Cardiac muscle cell (in vitro differentiated cells and primary cell): Measurements from ENCODE around the gene PDF. TPM values are rescaled to one million over a fixed set of nuclear protein-coding genes. Genes with fewer than 3 reads are reported as not detected.

ENCODE experiments used
- DNase-seq, 2 donors: peaks; one replicate each; pipeline versions ENCODE4 v3.0.0 to v3.0.0-alpha.2; 2010 to 2017; ENCODE audit warnings: low read depth in 1 of 2, low spot score in 1 of 2
- H3K27ac ChIP-seq: fragments of 200-600 bp; sonication (generic); 2 replicates; pipeline ENCODE4 v1.5.1; 2016
- H3K27me3 ChIP-seq: fragments of 200-600 bp; sonication (generic); 2 replicates; pipeline ENCODE4 v1.6.0; 2016; ENCODE audit warnings: control low read depth
- H3K36me3 ChIP-seq: fragments of 200-600 bp; sonication (generic); 2 replicates; pipeline ENCODE4 v1.5.1; 2016; ENCODE audit warnings: control low read depth
- H3K4me1 ChIP-seq: fragments of 200-600 bp; sonication (generic); 2 replicates; pipeline ENCODE4 v1.8.1; 2017; ENCODE audit warnings: low read depth, mild to moderate bottlenecking, mixed run types
- H3K4me3 ChIP-seq: fragments of 200-600 bp; sonication (generic); 2 replicates; pipeline ENCODE4 v1.5.1; 2016; ENCODE audit warnings: mild to moderate bottlenecking
- H3K9me3 ChIP-seq: fragments of 200-600 bp; sonication (generic); 2 replicates; pipeline ENCODE4 v1.5.1; 2017; ENCODE audit warnings: low read depth, mild to moderate bottlenecking, control low read depth
- CTCF ChIP-seq: IDR thresholded peaks from 2 replicates; pipeline ENCODE4 v1.5.1; 2012; ENCODE audit warnings: low read depth, mild to moderate bottlenecking, low read length
- polyA plus RNA-seq: library from polyadenylated mRNA; unstranded; fragments of >200 nt; fragmentation: Nextera tagmentation; extraction: Ambion mirVana; gene quantifications from 2 replicates; pipeline ENCODE4 v1.2.1, GENCODE V29; 2016
- total RNA-seq: library from RNA; depleted of rRNA; stranded (reverse); fragments of >200 nt; gene quantifications from 2 replicates; pipeline ENCODE4 v1.2.3, GENCODE V29; 2016

The PDF gene
- total and polyA plus RNA-seq, 2 experiments from 2014 or later = 12.0 to 16.1 TPM

- Histone ChIP-seq H3K9me3 (no peaks in the 10 kb centered on the region), H3K4me3 (no peak overlapping the region), H3K36me3 (peaks cover 62% of the 10 kb centered on the region), H3K27me3 (no peaks in the 10 kb centered on the region), H3K4me1 (no peaks in the 10 kb centered on the region), H3K27ac (no peak overlapping the region)
- DNase-seq = no peak
- TF ChIP-seq CTCF = no peak
Observed at GRCh38 chr16:69371564-69371963, 41.2 kb upstream of the PDF start.

- no peaks in the 10 kb centered on the region for H3K9me3 ChIP-seq
- H3K27ac ChIP-seq = peak overlapping the region; percentile 39
- no peak for DNase-seq
- H3K4me1 ChIP-seq = no peaks in the 10 kb centered on the region
- H3K36me3 ChIP-seq = peaks cover 68% of the 10 kb centered on the region
- no peak overlapping the region for H3K4me3 ChIP-seq
- no peaks in the 10 kb centered on the region for H3K27me3 ChIP-seq
- TF ChIP-seq CTCF = no peak
Observed at GRCh38 chr16:69368866-69369265, 38.5 kb upstream of the PDF start.

- H3K27ac ChIP-seq = peak overlapping the region; percentile 39
- H3K27me3 ChIP-seq = no peaks in the 10 kb centered on the region
- no peak for TF ChIP-seq CTCF
- no peak overlapping the region for H3K4me3 ChIP-seq
- no peaks in the 10 kb centered on the region for H3K4me1 ChIP-seq
- peak in 1 of 2 donors; percentile 78 for DNase-seq
- peaks cover 68% of the 10 kb centered on the region for H3K36me3 ChIP-seq
- H3K9me3 ChIP-seq = no peaks in the 10 kb centered on the region
Observed at GRCh38 chr16:69367980-69368379, 37.6 kb upstream of the PDF start.

GRCh38 chr16:69366431-69366830 is 36.0 kb upstream of the PDF start:
- DNase-seq = no peak
- H3K4me1 ChIP-seq = no peaks in the 10 kb centered on the region
- no peaks in the 10 kb centered on the region for H3K27me3 ChIP-seq
- no peaks in the 10 kb centered on the region for H3K9me3 ChIP-seq
- no peak overlapping the region for H3K4me3 ChIP-seq
- no peak for TF ChIP-seq CTCF
- H3K27ac ChIP-seq = no peak overlapping the region
- peaks cover 63% of the 10 kb centered on the region for H3K36me3 ChIP-seq

- Histone ChIP-seq H3K9me3 (no peaks in the 10 kb centered on the region), H3K4me3 (no peak overlapping the region), H3K27ac (no peak overlapping the region), H3K4me1 (no peaks in the 10 kb centered on the region), H3K27me3 (no peaks in the 10 kb centered on the region), H3K36me3 (peaks cover 63% of the 10 kb centered on the region)
- TF ChIP-seq CTCF = no peak
- DNase-seq = no peak
Observed at GRCh38 chr16:69365901-69366300, 35.5 kb upstream of the PDF start.

GRCh38 chr16:69364088-69364487 is 33.7 kb upstream of the PDF start:
- no peak for TF ChIP-seq CTCF
- Histone ChIP-seq H3K4me1 (no peaks in the 10 kb centered on the region), H3K4me3 (no peak overlapping the region), H3K36me3 (peaks cover 47% of the 10 kb centered on the region), H3K9me3 (no peaks in the 10 kb centered on the region), H3K27ac (no peak overlapping the region), H3K27me3 (no peaks in the 10 kb centered on the region)
- no peak for DNase-seq
